ENCODE results near the gene GUCA1A. TPM values are rescaled to one million over a fixed set of nuclear protein-coding genes. Genes with fewer than 3 reads are reported as not detected.

GUCA1A gene
- total RNA-seq, 1 donor from 2014 or later: not detected

DNA sequence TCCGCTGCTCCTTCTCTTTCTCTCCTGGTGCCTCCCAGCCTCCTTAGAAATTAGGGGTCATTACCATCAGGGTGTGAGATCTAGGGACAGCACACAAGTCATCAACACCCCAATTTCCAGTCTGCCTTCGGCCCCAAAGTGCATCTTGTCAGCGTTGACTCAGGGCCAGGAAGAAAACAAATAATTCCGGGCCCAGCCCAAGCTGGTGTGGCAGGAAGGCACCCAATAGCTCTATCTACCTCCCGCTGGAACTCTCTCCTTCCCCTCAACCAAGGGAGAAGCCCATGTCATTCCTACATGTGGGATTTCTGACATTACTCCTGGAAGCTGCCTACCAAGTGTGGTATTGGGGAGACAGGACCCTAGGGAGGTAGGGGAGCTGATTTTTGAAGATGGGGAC is 19.2 kb upstream of the GUCA1A start:
- H3K9me3 ChIP-seq: no peaks in the 10 kb centered on the region
- no peaks in the 10 kb centered on the region for H3K36me3 ChIP-seq
- no peak overlapping the region for H3K4me3 ChIP-seq
- H3K27me3 ChIP-seq: no peaks in the 10 kb centered on the region
- H3K27ac ChIP-seq: no peak overlapping the region
- intact Hi-C loops (cut with DNase I): no loop called here
- TF ChIP-seq POLR2A (IDR thresholded peaks at IDR 0.05): no peak
- TF ChIP-seq POLR2AphosphoS5 (IDR thresholded peaks at IDR 0.05; ENCODE audit: insufficient read depth in 1 of 2, low read depth in 1 of 2): no peak
- TF ChIP-seq, protein P1, sequence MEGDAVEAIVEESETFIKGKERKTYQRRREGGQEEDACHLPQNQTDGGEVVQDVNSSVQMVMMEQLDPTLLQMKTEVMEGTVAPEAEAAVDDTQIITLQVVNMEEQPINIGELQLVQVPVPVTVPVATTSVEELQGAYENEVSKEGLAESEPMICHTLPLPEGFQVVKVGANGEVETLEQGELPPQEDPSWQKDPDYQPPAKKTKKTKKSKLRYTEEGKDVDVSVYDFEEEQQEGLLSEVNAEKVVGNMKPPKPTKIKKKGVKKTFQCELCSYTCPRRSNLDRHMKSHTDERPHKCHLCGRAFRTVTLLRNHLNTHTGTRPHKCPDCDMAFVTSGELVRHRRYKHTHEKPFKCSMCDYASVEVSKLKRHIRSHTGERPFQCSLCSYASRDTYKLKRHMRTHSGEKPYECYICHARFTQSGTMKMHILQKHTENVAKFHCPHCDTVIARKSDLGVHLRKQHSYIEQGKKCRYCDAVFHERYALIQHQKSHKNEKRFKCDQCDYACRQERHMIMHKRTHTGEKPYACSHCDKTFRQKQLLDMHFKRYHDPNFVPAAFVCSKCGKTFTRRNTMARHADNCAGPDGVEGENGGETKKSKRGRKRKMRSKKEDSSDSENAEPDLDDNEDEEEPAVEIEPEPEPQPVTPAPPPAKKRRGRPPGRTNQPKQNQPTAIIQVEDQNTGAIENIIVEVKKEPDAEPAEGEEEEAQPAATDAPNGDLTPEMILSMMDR (IDR thresholded peaks at IDR 0.05): no peak
- no peaks in the 10 kb centered on the region for H3K4me1 ChIP-seq
- DNase-seq (ENCODE audit: extremely low spot score in 2 of 2): no peak

DNA sequence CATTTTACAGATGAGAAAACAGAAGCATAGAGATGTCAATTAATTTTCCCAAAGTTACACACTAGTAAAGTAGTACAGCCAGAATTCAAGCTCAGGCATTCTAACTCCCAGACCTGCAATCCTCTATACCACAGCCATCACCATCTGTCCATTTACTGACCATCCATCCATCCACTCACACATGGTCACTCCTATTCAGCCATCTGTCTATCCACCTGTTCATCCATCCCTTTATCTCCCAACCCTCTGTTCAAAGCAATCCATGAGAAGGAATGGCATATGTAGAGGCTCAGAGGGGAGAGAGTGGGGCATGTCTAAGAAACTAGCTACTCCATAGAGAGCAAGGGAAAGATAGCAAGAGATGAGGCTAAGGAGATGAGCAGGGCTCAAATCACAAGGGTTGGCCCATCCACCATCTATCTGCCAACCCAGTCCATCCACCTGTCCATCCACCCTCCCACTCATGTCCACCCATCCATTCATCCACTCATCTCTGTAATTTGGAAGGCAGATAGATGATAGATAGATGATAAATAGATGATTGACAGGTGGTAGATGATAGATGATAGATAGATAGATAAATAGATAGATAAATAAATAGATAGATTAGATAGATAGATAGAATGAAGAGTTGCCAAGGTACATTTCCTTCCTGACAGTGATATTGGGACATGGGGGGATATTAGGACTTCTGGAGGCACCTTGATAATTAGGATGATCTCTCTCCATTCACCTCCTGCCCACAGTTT is 18.5 kb upstream of the GUCA1A start:
- TF ChIP-seq POLR2AphosphoS5 (IDR thresholded peaks at IDR 0.05; ENCODE audit: insufficient read depth in 1 of 2, low read depth in 1 of 2): no peak
- no peak for TF ChIP-seq POLR2A (IDR thresholded peaks at IDR 0.05)
- TF ChIP-seq, protein P1 (IDR thresholded peaks at IDR 0.05): no peak
- intact Hi-C loops (cut with DNase I): no loop called here
- Histone ChIP-seq H3K4me3 (no peak overlapping the region), H3K9me3 (no peaks in the 10 kb centered on the region), H3K36me3 (no peaks in the 10 kb centered on the region), H3K27ac (no peak overlapping the region), H3K27me3 (no peaks in the 10 kb centered on the region), H3K4me1 (no peaks in the 10 kb centered on the region)
- no peak for DNase-seq (ENCODE audit: extremely low spot score in 2 of 2)

DNA sequence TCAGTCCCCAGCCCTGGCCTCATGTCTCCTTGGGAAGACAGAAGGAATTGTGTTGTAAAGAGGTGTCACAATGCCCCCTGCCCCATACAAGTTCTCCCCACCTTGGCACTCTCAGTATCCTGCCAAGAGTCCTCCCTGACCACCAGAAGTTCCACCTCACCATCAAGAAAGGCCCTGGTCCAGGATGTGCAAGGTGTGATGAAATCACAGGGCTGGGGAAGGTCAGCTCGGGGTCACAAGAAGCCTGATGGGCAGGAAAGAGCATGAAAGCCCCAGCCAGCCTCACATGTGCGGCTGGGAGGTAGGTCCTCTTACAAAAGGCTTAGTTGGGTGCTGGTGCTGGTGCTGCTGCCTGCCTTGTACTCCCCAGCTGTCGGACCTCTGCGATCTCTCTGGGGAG is 17.9 kb upstream of the GUCA1A start:
- Histone ChIP-seq H3K4me1 (no peaks in the 10 kb centered on the region), H3K4me3 (no peak overlapping the region), H3K9me3 (no peaks in the 10 kb centered on the region), H3K36me3 (no peaks in the 10 kb centered on the region), H3K27me3 (no peaks in the 10 kb centered on the region), H3K27ac (no peak overlapping the region)
- intact Hi-C loops (cut with DNase I): no loop called here
- no peak for DNase-seq (ENCODE audit: extremely low spot score in 2 of 2)
- no peak for TF ChIP-seq POLR2A (IDR thresholded peaks at IDR 0.05)
- TF ChIP-seq, protein P1 (IDR thresholded peaks at IDR 0.05): no peak
- no peak for TF ChIP-seq POLR2AphosphoS5 (IDR thresholded peaks at IDR 0.05; ENCODE audit: insufficient read depth in 1 of 2, low read depth in 1 of 2)

DNA sequence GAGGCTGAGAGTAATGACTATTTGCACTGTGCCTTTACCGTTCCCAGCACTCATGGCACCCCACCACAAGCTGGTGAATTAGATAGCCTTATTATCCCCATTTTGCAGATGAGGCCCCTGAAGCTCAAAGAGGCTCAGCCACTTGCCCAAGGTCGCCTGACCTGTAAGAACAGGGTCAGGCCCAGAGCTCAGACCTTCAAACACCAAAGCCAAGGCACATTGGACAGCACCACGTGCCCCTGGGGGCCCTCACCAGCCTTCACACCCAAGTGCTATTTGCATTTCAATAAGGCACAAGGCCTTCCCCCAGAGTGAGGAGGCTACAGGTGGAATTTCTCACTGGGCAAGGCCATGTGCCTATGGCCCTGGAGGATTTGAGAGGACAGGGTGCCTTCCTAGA is 16.5 kb upstream of the GUCA1A start:
- peaks cover 4% of the 10 kb centered on the region for H3K4me1 ChIP-seq
- intact Hi-C loops (cut with DNase I): no loop called here
- no peaks in the 10 kb centered on the region for H3K36me3 ChIP-seq
- H3K27me3 ChIP-seq: no peaks in the 10 kb centered on the region
- no peak overlapping the region for H3K27ac ChIP-seq
- H3K4me3 ChIP-seq: no peak overlapping the region
- no peak for DNase-seq (ENCODE audit: extremely low spot score in 2 of 2)
- H3K9me3 ChIP-seq: no peaks in the 10 kb centered on the region
- TF ChIP-seq POLR2AphosphoS5 (IDR thresholded peaks at IDR 0.05; ENCODE audit: insufficient read depth in 1 of 2, low read depth in 1 of 2): no peak
- TF ChIP-seq, protein P1 (IDR thresholded peaks at IDR 0.05): no peak
- TF ChIP-seq POLR2A (IDR thresholded peaks at IDR 0.05): no peak

DNA sequence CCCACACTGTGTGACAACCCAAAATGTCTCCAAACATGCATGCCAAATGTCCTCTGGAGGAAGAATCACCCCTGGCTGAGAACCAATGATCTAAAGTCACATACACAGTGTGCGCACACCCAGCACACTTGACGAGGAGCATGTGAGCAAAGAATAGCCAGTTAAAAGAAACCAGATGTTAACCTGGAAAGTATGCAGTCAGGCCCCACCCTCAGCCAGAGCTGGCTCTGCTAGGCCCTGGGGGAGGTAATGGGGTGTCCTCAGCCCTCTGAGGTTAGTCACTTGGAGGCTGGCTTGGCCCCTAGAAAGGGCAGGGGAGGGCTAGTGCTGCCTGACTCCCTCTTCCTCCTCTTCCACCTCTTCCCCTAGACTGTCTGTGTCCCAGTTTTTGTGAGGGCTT is 15.2 kb upstream of the GUCA1A start:
- Histone ChIP-seq H3K27ac (peak overlapping the region; percentile 30), H3K9me3 (no peaks in the 10 kb centered on the region), H3K4me3 (no peak overlapping the region), H3K27me3 (no peaks in the 10 kb centered on the region), H3K4me1 (peaks cover 4% of the 10 kb centered on the region), H3K36me3 (no peaks in the 10 kb centered on the region)
- intact Hi-C loops (cut with DNase I): no loop called here
- TF ChIP-seq POLR2AphosphoS5 (IDR thresholded peaks at IDR 0.05; ENCODE audit: insufficient read depth in 1 of 2, low read depth in 1 of 2): peak; percentile 14 to 51
- TF ChIP-seq, protein P1 (IDR thresholded peaks at IDR 0.05): no peak
- DNase-seq (ENCODE audit: extremely low spot score in 2 of 2): no peak

Data from vagina (tissue), 2 donors.